HG02763 (cell line): ENCODE results near the gene MRPL54.

Experiments used
- ATAC-seq: cut with Tn5 transposase; IDR thresholded peaks from one replicate; pipeline ENCODE4 v1.9.1; 2021; ENCODE audit warnings: mild to moderate bottlenecking, moderate library complexity; ENCODE audit not compliant: unreplicated experiment

The MRPL54 gene

GRCh38 chr19:3768748-3769099 lies 6.2 kb downstream of the MRPL54 start:
- no peak for ATAC-seq

GRCh38 chr19:3769494-3769893 lies 7.0 kb downstream of the MRPL54 start:
- no peak for ATAC-seq

- ATAC-seq, result no peak
Observed at GRCh38 chr19:3770136-3770999, 7.9 kb downstream of the MRPL54 start.

GRCh38 chr19:3771000-3771905 lies 8.8 kb downstream of the MRPL54 start:
- ATAC-seq, result no peak

- ATAC-seq, result no peak
Observed at GRCh38 chr19:3771906-3772455, 9.5 kb downstream of the MRPL54 start, which contains the start of gene RAX2. Gene RAX2, minus strand, starts transcription at chr19:3772228. Its CDS starts 486 bp downstream, at chr19:3771742.

GRCh38 chr19:3773814-3774515 lies 11.5 kb downstream of the MRPL54 start:
- ATAC-seq, result no peak

GRCh38 chr19:3774621-3775373 lies 12.3 kb downstream of the MRPL54 start:
- no peak for ATAC-seq

- ATAC-seq, result no peak
Observed at GRCh38 chr19:3775374-3775711, 12.9 kb downstream of the MRPL54 start.

- ATAC-seq, result no peak
Observed at GRCh38 chr19:3775831-3776230, 13.3 kb downstream of the MRPL54 start.

- ATAC-seq, result no peak
Observed at GRCh38 chr19:3776479-3777040, 14.1 kb downstream of the MRPL54 start.

- no peak for ATAC-seq
Observed at GRCh38 chr19:3778104-3778867, 15.8 kb downstream of the MRPL54 start.

- no peak for ATAC-seq
Observed at GRCh38 chr19:3778899-3779723, 16.6 kb downstream of the MRPL54 start.

- no peak for ATAC-seq
Observed at GRCh38 chr19:3780786-3781304, 18.4 kb downstream of the MRPL54 start.

- ATAC-seq, result no peak
Observed at GRCh38 chr19:3781603-3782002, 19.1 kb downstream of the MRPL54 start.

GRCh38 chr19:3782330-3782729 lies 19.8 kb downstream of the MRPL54 start:
- no peak for ATAC-seq

GRCh38 chr19:3782903-3783302 lies 20.4 kb downstream of the MRPL54 start:
- ATAC-seq, result no peak

GRCh38 chr19:3783660-3784584 lies 21.4 kb downstream of the MRPL54 start:
- no peak for ATAC-seq
